HG03108 (cell line): ENCODE measurements around the gene PTCD2.
"Not testable (repeated sequence)": the region's sequence is repeated elsewhere in the genome, so short reads cannot be mapped to it uniquely, and the experiment has no call there.

Experiments used
- ATAC-seq: cut with Tn5 transposase; IDR thresholded peaks from one replicate; pipeline ENCODE4 v1.9.1; 2021; ENCODE audit warnings: moderate library complexity; ENCODE audit not compliant: unreplicated experiment

The PTCD2 gene

GRCh38 chr5:72377910-72378638 is 57.9 kb downstream of the PTCD2 start:
- ATAC-seq, result no peak

GRCh38 chr5:72378639-72379289 is 58.6 kb downstream of the PTCD2 start:
- ATAC-seq, result no peak

- ATAC-seq, result no peak
Measured at GRCh38 chr5:72379936-72380335, 59.8 kb downstream of the PTCD2 start.

GRCh38 chr5:72380492-72381274 is 60.5 kb downstream of the PTCD2 start:
- no peak for ATAC-seq

DNA sequence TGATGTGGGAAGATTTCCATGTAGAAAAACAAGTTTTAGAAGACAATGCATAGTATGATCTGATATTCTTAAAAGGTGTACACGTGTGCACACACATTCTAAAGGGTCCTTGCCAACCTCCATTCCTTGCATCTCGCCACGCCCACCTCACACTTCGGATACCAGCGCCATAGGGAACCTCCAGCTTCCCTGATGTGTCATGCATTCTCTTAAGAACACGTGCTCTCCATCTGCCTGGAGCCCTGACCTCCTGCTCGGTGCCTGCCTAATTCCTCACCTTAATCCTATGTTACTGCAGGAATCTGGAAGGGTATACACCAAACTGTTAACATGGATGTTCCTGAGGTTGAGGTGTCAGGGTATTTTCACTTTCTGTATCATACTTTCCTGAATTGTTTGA is 63.1 kb downstream of the PTCD2 start:
- ATAC-seq, result no peak

GRCh38 chr5:72383726-72384125 is 63.6 kb downstream of the PTCD2 start:
- ATAC-seq, result no peak

- ATAC-seq, result no peak
Measured at GRCh38 chr5:72386639-72387038, 66.5 kb downstream of the PTCD2 start.

- ATAC-seq, result no peak
Measured at GRCh38 chr5:72387985-72388384, 67.8 kb downstream of the PTCD2 start.

DNA sequence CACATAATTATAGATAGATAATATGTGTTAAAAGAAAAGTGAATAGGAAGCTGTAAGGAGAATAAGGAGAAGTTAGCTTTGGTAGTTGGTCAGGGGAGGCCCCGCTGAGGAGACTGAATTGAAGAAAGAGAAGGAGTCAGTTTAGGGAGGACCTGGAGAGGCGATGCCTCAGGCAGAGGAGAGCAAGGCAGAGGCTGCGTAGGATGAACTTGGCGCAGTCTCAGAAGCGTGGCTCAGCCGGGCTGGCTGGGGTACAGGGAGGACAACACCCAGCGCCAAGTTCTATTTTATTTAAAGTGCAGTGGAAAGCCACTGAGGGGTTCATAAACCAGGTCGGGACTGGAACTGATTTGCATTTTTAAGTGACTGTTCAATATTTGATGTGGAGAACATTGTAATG is 68.5 kb downstream of the PTCD2 start:
- ATAC-seq, result no peak

GRCh38 chr5:72390836-72391235 is 70.7 kb downstream of the PTCD2 start:
- ATAC-seq, result no peak

DNA sequence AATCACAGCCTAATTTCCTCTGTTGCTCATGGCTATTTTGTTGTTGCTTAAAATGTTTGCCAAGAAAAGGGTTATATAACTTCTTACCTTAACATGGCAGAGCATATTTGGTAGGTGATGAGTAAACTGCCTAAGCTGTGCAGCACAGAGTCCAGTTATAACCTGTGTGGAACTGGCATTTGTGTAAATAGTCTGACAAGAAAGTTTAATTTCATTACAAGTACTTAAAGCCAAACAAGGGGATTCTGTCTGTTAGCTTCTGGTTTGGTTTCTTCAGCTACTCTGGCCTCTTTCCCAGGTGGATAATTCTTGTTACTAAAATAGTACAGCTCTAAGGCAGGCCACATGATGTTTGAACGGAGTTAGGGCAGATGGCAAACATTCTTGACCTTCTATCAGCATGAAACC is 72.2 kb downstream of the PTCD2 start:
- ATAC-seq, result no peak

DNA sequence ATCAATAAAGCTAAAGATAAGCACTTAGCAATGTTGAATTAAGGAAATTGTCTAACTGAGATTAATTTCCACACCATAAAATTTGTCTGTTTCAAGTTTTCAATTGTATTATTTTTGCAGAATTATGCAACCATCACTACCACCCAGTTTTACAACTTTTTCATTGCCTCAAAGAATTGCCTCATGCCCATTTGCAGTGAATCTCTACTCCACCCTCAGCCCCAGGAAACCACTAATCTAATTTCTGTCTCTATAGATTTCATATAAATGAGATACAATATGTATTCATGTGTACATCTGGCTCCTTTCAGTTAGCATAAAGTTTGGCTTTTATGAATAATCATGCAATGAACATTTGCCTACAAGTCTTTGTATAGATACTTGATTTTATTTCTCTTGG is 72.9 kb downstream of the PTCD2 start:
- ATAC-seq, result no peak

DNA sequence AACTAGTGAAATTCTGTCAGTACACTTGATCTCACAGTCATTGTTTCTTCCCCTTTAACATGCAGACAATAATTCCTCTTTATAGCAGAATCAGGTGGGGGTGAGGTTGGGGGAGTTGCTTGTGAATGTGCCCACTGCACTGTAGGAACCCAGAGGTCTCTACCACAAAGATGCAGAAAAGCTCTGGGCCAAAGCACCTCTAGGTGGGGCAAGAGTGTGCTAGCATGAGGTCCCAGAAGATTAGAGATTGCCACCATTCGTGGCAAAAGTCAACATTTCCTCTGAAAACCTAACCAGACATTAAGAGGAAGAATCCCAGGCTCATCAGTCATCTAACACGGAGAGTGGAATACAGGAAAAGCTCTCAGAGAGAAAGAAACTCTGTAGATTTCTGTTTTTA is 74.5 kb downstream of the PTCD2 start:
- ATAC-seq, result no peak

DNA sequence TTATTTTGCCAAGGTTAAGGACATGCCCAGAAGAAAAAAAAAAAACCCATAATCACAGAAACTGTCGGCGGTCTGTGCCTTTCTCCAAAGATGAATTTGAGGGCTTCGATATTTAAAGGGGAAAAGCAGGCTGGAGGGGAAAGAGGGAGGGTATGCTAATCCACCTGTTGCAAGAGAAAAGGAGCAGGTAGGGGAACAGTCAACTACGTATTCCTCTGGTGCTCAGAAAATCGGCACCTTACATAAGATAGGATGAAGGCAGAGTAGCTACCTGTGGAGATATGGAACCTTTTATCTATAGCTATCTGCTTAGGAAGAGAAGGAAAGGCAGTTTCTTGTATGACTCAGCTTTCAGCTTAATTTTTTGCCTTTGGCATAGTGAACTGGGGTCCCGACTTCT is 77.7 kb downstream of the PTCD2 start:
- no peak for ATAC-seq

GRCh38 chr5:72400950-72401349 is 80.8 kb downstream of the PTCD2 start:
- ATAC-seq, result no peak

GRCh38 chr5:72402381-72402890 is 82.3 kb downstream of the PTCD2 start:
- no peak for ATAC-seq

GRCh38 chr5:72402959-72403628 is 82.9 kb downstream of the PTCD2 start:
- no peak for ATAC-seq

DNA sequence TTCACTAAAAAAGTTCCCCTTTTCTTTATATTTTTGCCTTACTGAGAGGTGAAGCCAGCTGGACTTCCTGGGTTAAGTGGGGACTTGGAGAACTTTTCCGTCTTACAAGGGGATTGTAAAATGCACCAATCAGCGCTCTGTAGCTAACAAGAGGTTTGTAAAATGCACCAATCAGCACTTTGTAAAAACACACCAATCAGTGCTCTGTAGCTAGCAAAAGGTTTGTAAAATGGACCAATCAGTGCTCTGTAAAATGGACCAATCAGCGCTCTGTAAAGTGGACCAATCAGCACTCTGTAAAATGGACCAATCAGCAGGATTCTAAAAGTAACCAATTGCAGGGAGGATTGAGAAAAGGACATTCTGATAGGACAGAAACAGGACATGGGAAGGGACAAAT is 84.6 kb downstream of the PTCD2 start:
- ATAC-seq, result not testable (repeated sequence)

GRCh38 chr5:72407078-72407477 is 86.9 kb downstream of the PTCD2 start:
- no peak for ATAC-seq

- ATAC-seq, result no peak
Measured at GRCh38 chr5:72407541-72407940, 87.4 kb downstream of the PTCD2 start.

DNA sequence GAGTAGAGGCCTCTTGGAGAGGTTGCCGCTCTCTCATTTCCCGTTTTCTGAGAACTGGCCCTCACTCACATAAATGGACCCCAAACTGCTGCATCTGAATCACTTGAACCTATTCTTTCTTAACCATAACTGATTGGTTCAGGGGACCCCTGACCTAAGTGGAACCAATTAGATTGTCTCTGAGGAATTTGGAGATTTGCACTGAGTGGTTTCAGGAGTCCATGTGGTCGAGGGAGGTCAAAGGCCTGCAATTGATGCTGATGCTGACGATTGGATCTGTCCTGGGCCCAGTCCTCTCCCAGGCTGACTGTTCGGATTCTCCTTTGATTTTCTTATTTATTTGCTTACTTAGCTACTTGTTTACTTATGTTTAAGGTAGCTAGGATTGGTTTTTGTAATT is 88.0 kb downstream of the PTCD2 start:
- no peak for ATAC-seq
